HepG2 (cell line): Measurements from ENCODE around the gene MRM2. TPM values are rescaled to one million over a fixed set of nuclear protein-coding genes. Genes with fewer than 3 reads are reported as not detected.

Experiments
- ATAC-seq: fragments of 200-7000 bp; cut with Tn5 transposase; 3 replicates; pipeline ENCODE4 v1.9.1; 2020; ENCODE audit warnings: mild to moderate bottlenecking, moderate library complexity
- BruUV-seq: library from RNA; stranded (reverse); fragments of 400-500 nt; replicated peaks from 2 replicates; lab custom pipeline; 2021; lab: Mats Ljungman, UMichigan
- CTCF ChIA-PET: fragments of 300-600 bp; formaldehyde crosslinking; extraction: SDS; loops from one replicate; lab custom pipeline; 2021; ENCODE audit warnings: low total read pairs, inconsistent platforms, low intra/inter-chr PET ratio; lab: Yijun Ruan, JAX
- POLR2A ChIA-PET: fragments of 350-600 bp; sonication (Branson Sonifier 250); formaldehyde crosslinking; loops from one replicate; lab custom pipeline; 2020; ENCODE audit warnings: antibody characterized with exemption, inconsistent platforms; lab: Yijun Ruan, JAX
- DNase-seq: peaks from one replicate; pipeline ENCODE4 v3.0.0-alpha.2; 2015; ENCODE audit warnings: low spot score
- FAIRE-seq: peaks from 3 replicates; lab custom pipeline; 2011; peaks lifted over from hg19 to GRCh38; lab: Jason Lieb, UNC
- H2AFZ ChIP-seq: one replicate; pipeline ENCODE4 v1.6.1; 2011; ENCODE audit warnings: low read length, inconsistent platforms
- H3K27ac ChIP-seq: fragments of 300-600 bp; 3 replicates; pipeline ENCODE4 v1.8.0; 2011; ENCODE audit warnings: mixed run types, mild to moderate bottlenecking, mixed read lengths, low read length, inconsistent platforms; ENCODE audit not compliant: insufficient read depth; ENCODE audit errors: extremely low read length
- H3K27me3 ChIP-seq, 2 experiments: fragments of 200-600 bp in 1 of 2; 2 replicates in 1 of 2; 3 replicates in 1 of 2; pipeline versions ENCODE4 v1.6.0 to v1.8.0; 2011; ENCODE audit warnings: low read length in 2 of 2, mild to moderate bottlenecking in 2 of 2, moderate library complexity in 2 of 2, inconsistent platforms in 1 of 2; ENCODE audit not compliant: insufficient read depth in 2 of 2, control insufficient read depth in 1 of 2
- H3K36me3 ChIP-seq, 2 experiments: fragments of 200-600 bp in 1 of 2; replicated peaks in 1 of 2; 2 replicates in 1 of 2; 3 replicates in 1 of 2; pipeline versions ENCODE4 v1.5.1 to v1.8.0; 2011; ENCODE audit warnings: low read length in 2 of 2, inconsistent platforms in 1 of 2; ENCODE audit not compliant: insufficient read depth in 2 of 2, control insufficient read depth in 1 of 2
- H3K4me1 ChIP-seq: 2 replicates; pipeline ENCODE4 v1.5.1; 2012; ENCODE audit warnings: low read length, inconsistent platforms; ENCODE audit not compliant: insufficient read depth
- H3K4me2 ChIP-seq: 2 replicates; pipeline ENCODE4 v1.6.0; 2011; ENCODE audit warnings: low read depth, low read length, inconsistent platforms
- H3K4me3 ChIP-seq, 3 experiments: fragments of 200-600 bp in 1 of 3; sonication (generic), shearing (Covaris generic) in 1 of 3; replicated peaks in 1 of 3; 2 replicates each; pipeline ENCODE4 v1.5.1; 2011 to 2016; ENCODE audit warnings: low read length in 3 of 3, inconsistent platforms in 2 of 3, low read depth in 2 of 3, mild to moderate bottlenecking in 2 of 3, control low read depth in 1 of 3, mixed read lengths in 1 of 3; ENCODE audit not compliant: insufficient read depth in 1 of 3
- H3K79me2 ChIP-seq: one replicate; pipeline ENCODE4 v1.6.1; 2011; ENCODE audit warnings: low read length, inconsistent platforms; ENCODE audit not compliant: insufficient read depth
- H3K9ac ChIP-seq: 2 replicates; pipeline ENCODE4 v1.6.0; 2011; ENCODE audit warnings: mild to moderate bottlenecking, low read depth, low read length, inconsistent platforms; ENCODE audit not compliant: insufficient read depth
- H3K9me3 ChIP-seq: 2 replicates; pipeline ENCODE4 v1.5.1; 2012; ENCODE audit warnings: mild to moderate bottlenecking, low read length
- H4K20me1 ChIP-seq: 2 replicates; pipeline ENCODE4 v1.6.0; 2011; ENCODE audit warnings: inconsistent platforms, mild to moderate bottlenecking, low read length, moderate library complexity; ENCODE audit not compliant: insufficient read depth
- HINFP ChIP-seq: sonication (generic); formaldehyde crosslinking; IDR thresholded peaks from 2 replicates; pipeline ENCODE4 v1.4.0; 2020; ENCODE audit warnings: low read depth, mild to moderate bottlenecking, missing genetic modification reagents
- RAD51 ChIP-seq: fragments of 450-650 bp; IDR thresholded peaks from 2 replicates; pipeline ENCODE4 v1.6.1; 2016; ENCODE audit warnings: borderline replicate concordance
- YEATS4 ChIP-seq: sonication (generic); formaldehyde crosslinking; IDR thresholded peaks from 2 replicates; pipeline ENCODE4 v1.4.0; 2020; ENCODE audit warnings: missing genetic modification reagents, borderline replicate concordance
- ZKSCAN5 ChIP-seq: sonication (generic); formaldehyde crosslinking; IDR thresholded peaks from 2 replicates; pipeline ENCODE4 v1.5.1; 2020; ENCODE audit warnings: mild to moderate bottlenecking, missing genetic modification reagents
- ZNF552 ChIP-seq: sonication (generic); formaldehyde crosslinking; IDR thresholded peaks from 2 replicates; pipeline ENCODE4 v1.9.0; 2022; ENCODE audit warnings: missing genetic modification reagents, mild to moderate bottlenecking, borderline replicate concordance
- ZSCAN25 ChIP-seq: sonication (generic); formaldehyde crosslinking; IDR thresholded peaks from 2 replicates; pipeline ENCODE4 v1.8.0; 2022; ENCODE audit warnings: mild to moderate bottlenecking, missing genetic modification reagents
- WGBS: methylation state at CpG from one replicate; pipeline ENCODE4 v1.1.6; 2017; ENCODE audit warnings: low lambda C conversion rate; 5-methylcytosine and 5-hydroxymethylcytosine counted together
- in situ Hi-C: cut with HindIII; loops from 2 replicates; pipeline ENCODE4 v1.10.0; 2017; ENCODE audit warnings: low pct_unique_long_range_greater_than_20kb; ENCODE audit not compliant: extremely low pct_ligation_motif_present
- intact Hi-C: fragments of 100-400 bp; cut with micrococcal nuclease; formaldehyde crosslinking; loops from one replicate; pipeline ENCODE4 v1.10.0; 2022; ENCODE audit not compliant: unreplicated experiment
- polyA plus RNA-seq, 8 experiments: library from polyadenylated mRNA; depleted of rRNA in 3 of 8; stranded (reverse) in 7 of 8; unstranded in 1 of 8; fragments of >200 nt; fragmentation: Illumina TruSeq in 4 of 8; extraction: Trizol in 4 of 8; gene quantifications; 2 replicates each; pipeline versions ENCODE4 v1.2.1 to v1.2.3, GENCODE V29; 2011 to 2016; ENCODE audit warnings: low read depth in 4 of 8, missing spikeins in 1 of 8, mixed read lengths in 1 of 8; ENCODE audit not compliant: insufficient read depth in 1 of 8
- total RNA-seq, 5 experiments: library from RNA; depleted of rRNA; stranded (reverse); fragments of >200 nt; fragmentation: Illumina TruSeq; extraction: Trizol; gene quantifications; 2 replicates each; pipeline ENCODE4 v1.2.3, GENCODE V29; 2016; ENCODE audit warnings: low read depth in 1 of 5
- TF ChIP-seq, protein P1 (sequence below): sonication (generic); formaldehyde crosslinking; IDR thresholded peaks from 2 replicates; pipeline ENCODE4 v1.5.0; 2020; ENCODE audit warnings: mild to moderate bottlenecking, missing genetic modification reagents, borderline replicate concordance

MRM2 gene
- total and polyA plus RNA-seq, 2 of the 13 experiments (the other 11 are each of a cell fraction or from before 2014, with no cell fraction given) = 13.2 to 34.2 TPM

- H3K9ac ChIP-seq = no peak overlapping the region
- ATAC-seq (no peak; the same call in 2 of the 3 replicates), DNase-seq (no peak), FAIRE-seq (no peak)
- peaks cover 4 to 20% of the 10 kb centered on the region in 2 experiments; a peak in 3 of 5 replicates for H3K36me3 ChIP-seq
- no peak overlapping the region for H3K4me2 ChIP-seq
- in situ Hi-C loops (loop anchor here (10.0 kb wide), 1 partner anchor 53 kb away; no protein-coding TSS in a partner anchor), intact Hi-C loops (no loop called here)
- BruUV-seq = no TSS peak
- no peaks in the 10 kb centered on the region for H3K27me3 ChIP-seq
- ChIA-PET POLR2A (no interaction called here), CTCF (no interaction called here)
- no peaks in the 10 kb centered on the region for H4K20me1 ChIP-seq
- H3K79me2 ChIP-seq = no peaks in the 10 kb centered on the region
- H3K4me1 ChIP-seq = no peaks in the 10 kb centered on the region
- no peaks in the 10 kb centered on the region for H3K9me3 ChIP-seq
- no peak overlapping the region for H3K27ac ChIP-seq
- WGBS = 94% methylated on average over 18 of the region's 24 CpGs
- no peak overlapping the region for H3K4me3 ChIP-seq
- no peak overlapping the region for H2AFZ ChIP-seq
- no peak for TF ChIP-seq ZKSCAN5 (CRISPR knock-in tag)
- no peak for TF ChIP-seq YEATS4 (CRISPR knock-in tag)
- TF ChIP-seq HINFP (CRISPR knock-in tag) = no peak
- TF ChIP-seq RAD51 = no peak
- no peak for TF ChIP-seq ZNF552 (CRISPR knock-in tag)
- peak; percentile 66; the same call in 1 of the 2 replicates for TF ChIP-seq ZSCAN25 (CRISPR knock-in tag)
- TF ChIP-seq, protein P1, sequence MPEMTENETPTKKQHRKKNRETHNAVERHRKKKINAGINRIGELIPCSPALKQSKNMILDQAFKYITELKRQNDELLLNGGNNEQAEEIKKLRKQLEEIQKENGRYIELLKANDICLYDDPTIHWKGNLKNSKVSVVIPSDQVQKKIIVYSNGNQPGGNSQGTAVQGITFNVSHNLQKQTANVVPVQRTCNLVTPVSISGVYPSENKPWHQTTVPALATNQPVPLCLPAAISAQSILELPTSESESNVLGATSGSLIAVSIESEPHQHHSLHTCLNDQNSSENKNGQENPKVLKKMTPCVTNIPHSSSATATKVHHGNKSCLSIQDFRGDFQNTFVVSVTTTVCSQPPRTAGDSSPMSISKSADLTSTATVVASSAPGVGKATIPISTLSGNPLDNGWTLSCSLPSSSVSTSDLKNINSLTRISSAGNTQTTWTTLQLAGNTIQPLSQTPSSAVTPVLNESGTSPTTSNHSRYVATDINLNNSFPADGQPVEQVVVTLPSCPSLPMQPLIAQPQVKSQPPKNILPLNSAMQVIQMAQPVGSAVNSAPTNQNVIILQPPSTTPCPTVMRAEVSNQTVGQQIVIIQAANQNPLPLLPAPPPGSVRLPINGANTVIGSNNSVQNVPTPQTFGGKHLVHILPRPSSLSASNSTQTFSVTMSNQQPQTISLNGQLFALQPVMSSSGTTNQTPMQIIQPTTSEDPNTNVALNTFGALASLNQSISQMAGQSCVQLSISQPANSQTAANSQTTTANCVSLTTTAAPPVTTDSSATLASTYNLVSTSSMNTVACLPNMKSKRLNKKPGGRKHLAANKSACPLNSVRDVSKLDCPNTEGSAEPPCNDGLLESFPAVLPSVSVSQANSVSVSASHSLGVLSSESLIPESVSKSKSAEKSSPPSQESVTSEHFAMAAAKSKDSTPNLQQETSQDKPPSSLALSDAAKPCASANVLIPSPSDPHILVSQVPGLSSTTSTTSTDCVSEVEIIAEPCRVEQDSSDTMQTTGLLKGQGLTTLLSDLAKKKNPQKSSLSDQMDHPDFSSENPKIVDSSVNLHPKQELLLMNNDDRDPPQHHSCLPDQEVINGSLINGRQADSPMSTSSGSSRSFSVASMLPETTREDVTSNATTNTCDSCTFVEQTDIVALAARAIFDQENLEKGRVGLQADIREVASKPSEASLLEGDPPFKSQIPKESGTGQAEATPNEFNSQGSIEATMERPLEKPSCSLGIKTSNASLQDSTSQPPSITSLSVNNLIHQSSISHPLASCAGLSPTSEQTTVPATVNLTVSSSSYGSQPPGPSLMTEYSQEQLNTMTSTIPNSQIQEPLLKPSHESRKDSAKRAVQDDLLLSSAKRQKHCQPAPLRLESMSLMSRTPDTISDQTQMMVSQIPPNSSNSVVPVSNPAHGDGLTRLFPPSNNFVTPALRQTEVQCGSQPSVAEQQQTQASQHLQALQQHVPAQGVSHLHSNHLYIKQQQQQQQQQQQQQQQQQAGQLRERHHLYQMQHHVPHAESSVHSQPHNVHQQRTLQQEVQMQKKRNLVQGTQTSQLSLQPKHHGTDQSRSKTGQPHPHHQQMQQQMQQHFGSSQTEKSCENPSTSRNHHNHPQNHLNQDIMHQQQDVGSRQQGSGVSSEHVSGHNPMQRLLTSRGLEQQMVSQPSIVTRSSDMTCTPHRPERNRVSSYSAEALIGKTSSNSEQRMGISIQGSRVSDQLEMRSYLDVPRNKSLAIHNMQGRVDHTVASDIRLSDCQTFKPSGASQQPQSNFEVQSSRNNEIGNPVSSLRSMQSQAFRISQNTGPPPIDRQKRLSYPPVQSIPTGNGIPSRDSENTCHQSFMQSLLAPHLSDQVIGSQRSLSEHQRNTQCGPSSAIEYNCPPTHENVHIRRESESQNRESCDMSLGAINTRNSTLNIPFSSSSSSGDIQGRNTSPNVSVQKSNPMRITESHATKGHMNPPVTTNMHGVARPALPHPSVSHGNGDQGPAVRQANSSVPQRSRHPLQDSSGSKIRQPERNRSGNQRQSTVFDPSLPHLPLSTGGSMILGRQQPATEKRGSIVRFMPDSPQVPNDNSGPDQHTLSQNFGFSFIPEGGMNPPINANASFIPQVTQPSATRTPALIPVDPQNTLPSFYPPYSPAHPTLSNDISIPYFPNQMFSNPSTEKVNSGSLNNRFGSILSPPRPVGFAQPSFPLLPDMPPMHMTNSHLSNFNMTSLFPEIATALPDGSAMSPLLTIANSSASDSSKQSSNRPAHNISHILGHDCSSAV (CRISPR knock-in tag) = no peak
Observed at GRCh38 chr7:2251841-2252771, 10.1 kb upstream of the MRM2 start.
